Spleen (tissue), 11 donors: ENCODE results near the gene CSGALNACT2. TPM values are rescaled to one million over a fixed set of nuclear protein-coding genes. Genes with fewer than 3 reads are reported as not detected.

Experiments
- DNase-seq: peaks from one replicate; pipeline ENCODE4 v3.0.0-alpha.2; 2020
- H3K27ac ChIP-seq, 8 donors: fragments of 200-600 bp; sonication (generic) in 7 of 8; 1 replicate in 4 of 8; 2 replicates in 4 of 8; pipeline versions ENCODE4 v1.5.0 to v1.8.0; 2016 to 2021; ENCODE audit warnings: inconsistent platforms in 4 of 8, mild to moderate bottlenecking in 4 of 8, moderate library complexity in 1 of 8
- H3K27me3 ChIP-seq, 7 donors: fragments of 200-600 bp; sonication (generic) in 6 of 7; replicated peaks in 1 of 7; 1 replicate in 4 of 7; 2 replicates in 3 of 7; pipeline versions ENCODE4 v1.5.0 to v1.8.0; 2016 to 2021; ENCODE audit warnings: inconsistent platforms in 3 of 7, mild to moderate bottlenecking in 1 of 7
- H3K36me3 ChIP-seq, 6 donors: fragments of 200-600 bp; sonication (generic) in 5 of 6; 1 replicate in 4 of 6; 2 replicates in 2 of 6; pipeline versions ENCODE4 v1.5.0 to v1.8.0; 2016 to 2021; ENCODE audit warnings: inconsistent platforms in 2 of 6
- H3K4me1 ChIP-seq, 6 donors: fragments of 200-600 bp; sonication (generic) in 5 of 6; 1 replicate in 3 of 6; 2 replicates in 3 of 6; pipeline versions ENCODE4 v1.5.0 to v1.8.0; 2016 to 2021; ENCODE audit warnings: inconsistent platforms in 3 of 6
- H3K4me3 ChIP-seq, 8 donors: fragments of 200-600 bp; sonication (generic) in 7 of 8; 1 replicate in 4 of 8; 2 replicates in 4 of 8; pipeline versions ENCODE4 v1.5.0 to v1.8.0; 2016 to 2021; ENCODE audit warnings: inconsistent platforms in 4 of 8, mild to moderate bottlenecking in 4 of 8, moderate library complexity in 2 of 8
- H3K9me3 ChIP-seq, 8 donors: fragments of 200-600 bp; sonication (generic) in 7 of 8; 1 replicate in 4 of 8; 2 replicates in 4 of 8; pipeline versions ENCODE4 v1.5.0 to v1.8.0; 2016 to 2021; ENCODE audit warnings: inconsistent platforms in 4 of 8
- CTCF ChIP-seq, 11 experiments: fragments of 200-600 bp in 7 of 11; fragments of 450-650 bp in 4 of 11; sonication (generic) in 4 of 11; IDR thresholded peaks in 8 of 11; conservative IDR thresholded peaks in 3 of 11; 1 replicate in 7 of 11; 2 replicates in 4 of 11; pipeline versions ENCODE4 v1.4.0 to v1.8.0; 2016 to 2021; ENCODE audit warnings: antibody characterized with exemption in 11 of 11, inconsistent platforms in 4 of 11, mild to moderate bottlenecking in 1 of 11
- POLR2A ChIP-seq, 3 donors: fragments of 450-650 bp; IDR thresholded peaks; one replicate each; pipeline ENCODE4 v1.5.1; 2017; ENCODE audit warnings: antibody characterized with exemption in 3 of 3, mild to moderate bottlenecking in 1 of 3
- POLR2AphosphoS5 ChIP-seq, 3 donors: sonication (generic); formaldehyde crosslinking; IDR thresholded peaks; one replicate each; pipeline ENCODE4 v1.5.1; 2017; ENCODE audit warnings: antibody characterized with exemption in 3 of 3
- WGBS, 5 donors: extraction: QIAGEN DNeasy Blood & Tissue Kit in 3 of 5; methylation state at CpG; one replicate each; pipeline versions ENCODE4 v1.1.5 to v1.1.7; 2013 to 2018; 5-methylcytosine and 5-hydroxymethylcytosine counted together
- intact Hi-C: fragments of 100-400 bp; cut with DNase I; formaldehyde crosslinking; loops from one replicate; pipeline ENCODE4 v1.15.0; 2023; ENCODE audit warnings: low total_unique reads
- polyA plus RNA-seq, 3 donors: library from polyadenylated mRNA; stranded (reverse); fragments of 200-250 nt; gene quantifications; one replicate each; pipeline ENCODE4 v1.2.1, GENCODE V29; 2013
- total RNA-seq, 7 donors: library from RNA; depleted of rRNA in 3 of 7; stranded (reverse); fragments of >200 nt in 3 of 7; fragmentation: NEBNext Ultra II Directional in 4 of 7; extraction: Animal tissue kit (Norgen Biotek cat#: 25700) in 4 of 7; gene quantifications; one replicate each; pipeline versions ENCODE4 v1.1.0 to v1.2.1, GENCODE V29; 2016 to 2021
- donor health status: healthy with polysubstance abuse.
- donor health status: DM: no; HTN: no; CAD: no; lungs with moderate emphysema.
- donor health status: DM: no; HTN: no; CAD: no.
- donor health status: Bipolar disorder and iron deficiency.
- donor health status: healthy.
- donor health status: DM: no; HTN: no; CAD: no.
- donor health status: DM: yes; HTN: yes; CAD: no.

Gene CSGALNACT2
- total and polyA plus RNA-seq, 10 donors, result 8.1 to 77.1 (median 34.2) TPM

GRCh38 chr10:43196131-43196980 lies 58.1 kb downstream of the CSGALNACT2 start:
- H3K9me3 ChIP-seq, result no peaks in the 10 kb centered on the region
- DNase-seq, result peak; percentile 65
- 89 to 95% (median 90%) methylated on average over 18 to 20 of the region's 20 CpGs for WGBS, 5 donors
- H3K4me3 ChIP-seq, result no peak overlapping the region
- intact Hi-C loops, result no loop called here
- TF ChIP-seq POLR2AphosphoS5 (IDR thresholded peaks at IDR 0.05) (no peak), POLR2A (IDR thresholded peaks at IDR 0.05) (no peak)
- H3K36me3 ChIP-seq, result peaks cover 0 to 81% (median 0%) of the 10 kb centered on the region in 6 donors
- H3K27me3 ChIP-seq, result no peaks in the 10 kb centered on the region
- no peak overlapping the region for H3K27ac ChIP-seq
- H3K4me1 ChIP-seq, result peaks cover 0 to 6% (median 0%) of the 10 kb centered on the region in 6 donors

GRCh38 chr10:43196981-43197833 lies 59.0 kb downstream of the CSGALNACT2 start:
- TF ChIP-seq POLR2AphosphoS5 (IDR thresholded peaks at IDR 0.05) (no peak), CTCF (IDR thresholded peaks at IDR 0.05 in 8 of 11, conservative IDR thresholded peaks at IDR 0.05 in 3 of 11) (no peak), POLR2A (IDR thresholded peaks at IDR 0.05) (no peak)
- Histone ChIP-seq H3K4me3 (no peak overlapping the region), H3K4me1 (peaks cover 0 to 14% (median 8%) of the 10 kb centered on the region in 6 donors), H3K9me3 (no peaks in the 10 kb centered on the region), H3K27me3 (no peaks in the 10 kb centered on the region), H3K27ac (no peak overlapping the region), H3K36me3 (peaks cover 0 to 73% (median 0%) of the 10 kb centered on the region in 6 donors)
- intact Hi-C loops, result no loop called here
- peak; percentile 69 for DNase-seq
- WGBS, 5 donors, result 91 to 96% (median 95%) methylated on average over 16 to 20 of the region's 20 CpGs

GRCh38 chr10:43197834-43198681 lies 59.8 kb downstream of the CSGALNACT2 start:
- H3K36me3 ChIP-seq, result peaks cover 0 to 64% (median 0%) of the 10 kb centered on the region in 6 donors
- H3K27ac ChIP-seq, result no peak overlapping the region
- peak in 5 of 11 experiments; percentile 13 to 49 (median 42) for TF ChIP-seq CTCF (IDR thresholded peaks at IDR 0.05 in 8 of 11, conservative IDR thresholded peaks at IDR 0.05 in 3 of 11)
- TF ChIP-seq POLR2AphosphoS5 (IDR thresholded peaks at IDR 0.05), result no peak
- no peak overlapping the region for H3K4me3 ChIP-seq
- H3K9me3 ChIP-seq, result no peaks in the 10 kb centered on the region
- peak; percentile 76 for DNase-seq
- peaks cover 0 to 23% (median 12%) of the 10 kb centered on the region in 6 donors for H3K4me1 ChIP-seq
- no peaks in the 10 kb centered on the region for H3K27me3 ChIP-seq
- 61 to 84% (median 78%) methylated on average over 11 to 15 of the region's 15 CpGs for WGBS, 5 donors
- intact Hi-C loops, result no loop called here

- intact Hi-C loops, result no loop called here
- Histone ChIP-seq H3K4me3 (no peak overlapping the region), H3K27ac (no peak overlapping the region), H3K27me3 (no peaks in the 10 kb centered on the region), H3K9me3 (no peaks in the 10 kb centered on the region), H3K36me3 (peaks cover 0 to 60% (median 0%) of the 10 kb centered on the region in 6 donors), H3K4me1 (peaks cover 0 to 29% (median 14%) of the 10 kb centered on the region in 6 donors)
- WGBS, 5 donors, result 84 to 91% (median 88%) methylated on average over 5 to 10 of the region's 10 CpGs
- TF ChIP-seq CTCF (IDR thresholded peaks at IDR 0.05 in 8 of 11, conservative IDR thresholded peaks at IDR 0.05 in 3 of 11), result no peak
- TF ChIP-seq POLR2AphosphoS5 (IDR thresholded peaks at IDR 0.05), result no peak
- TF ChIP-seq POLR2A (IDR thresholded peaks at IDR 0.05), result no peak
- peak; percentile 69 for DNase-seq
Measured at GRCh38 chr10:43198682-43199005, 60.4 kb downstream of the CSGALNACT2 start.
